ENCODE data around the gene DMD.
A peak's percentile ranks its signal among the peaks of the same experiment; 100 is the strongest.

The DMD gene

DNA sequence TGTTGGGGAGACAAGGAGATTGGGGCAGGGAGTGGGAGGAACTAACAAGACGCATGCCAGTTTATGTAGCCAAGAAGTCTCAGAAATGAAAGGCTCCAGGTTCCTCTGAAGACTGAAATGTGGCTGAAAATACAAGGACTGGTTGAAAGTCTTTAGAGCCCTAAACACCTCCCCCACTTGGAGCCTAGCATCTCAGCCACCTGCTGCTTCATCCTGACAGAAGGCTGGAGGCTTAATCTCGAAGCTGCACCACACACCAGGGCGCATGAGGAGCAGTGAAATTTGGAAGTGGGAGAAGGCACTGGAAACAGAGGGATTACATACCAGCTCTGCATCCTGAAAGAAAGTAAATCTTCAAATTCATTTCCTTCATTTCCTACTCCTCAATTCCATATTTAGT lies 1978.8 kb downstream of the DMD start:
- H3K4me3 ChIP-seq (ENCODE audit: low read depth, low read length): no peak overlapping the region
- no peak for TF ChIP-seq CTCF (IDR thresholded peaks at IDR 0.05; ENCODE audit: insufficient read depth, low read depth, low read length, missing control alignments)
- peak; percentile 11 for DNase-seq (ENCODE audit: low read depth)

- TF ChIP-seq CTCF (IDR thresholded peaks at IDR 0.05; ENCODE audit: insufficient read depth, low read depth, low read length, missing control alignments): no peak
These were observed 1982.4 kb downstream of the DMD start for GRCh38 chrX:31228909-31229308.

DNA sequence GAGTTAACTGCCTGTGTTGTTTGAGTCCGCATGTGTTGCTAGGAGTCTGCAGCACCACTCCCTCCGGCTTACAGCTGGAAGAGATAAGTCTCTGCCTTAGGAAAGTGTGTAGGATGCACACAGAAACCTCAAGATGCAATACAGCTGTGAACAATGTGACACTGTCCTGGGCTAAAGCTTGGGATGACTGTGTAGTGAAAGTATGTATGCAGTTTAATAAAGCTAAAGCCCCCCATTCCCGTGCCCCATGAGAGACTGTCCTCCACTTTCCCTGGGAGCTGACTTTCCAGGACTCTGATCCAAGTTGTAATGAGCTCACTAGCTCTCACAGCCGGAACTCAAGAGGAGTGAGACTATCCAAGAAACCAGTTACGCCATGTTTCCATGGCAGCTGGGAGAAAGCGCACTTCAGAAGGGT lies 1982.9 kb downstream of the DMD start:
- no peak overlapping the region for H3K4me3 ChIP-seq (ENCODE audit: low read depth, low read length)
- no peak for TF ChIP-seq CTCF (IDR thresholded peaks at IDR 0.05; ENCODE audit: insufficient read depth, low read depth, low read length, missing control alignments)
- DNase-seq (ENCODE audit: low read depth): peak; percentile 9

More at GRCh38 chrX:31228909-31229308, 1982.4 kb downstream of the DMD start:
- peak; percentile 69 for DNase-seq (ENCODE audit: low read depth)
- H3K4me3 ChIP-seq (ENCODE audit: low read depth, low read length): no peak overlapping the region

- H3K4me3 ChIP-seq (ENCODE audit: low read depth, low read length): no peak overlapping the region
- TF ChIP-seq CTCF (IDR thresholded peaks at IDR 0.05; ENCODE audit: insufficient read depth, low read depth, low read length, missing control alignments): no peak
- DNase-seq (ENCODE audit: low read depth): no peak
These were observed 1984.1 kb downstream of the DMD start for GRCh38 chrX:31227250-31227649.

DNA sequence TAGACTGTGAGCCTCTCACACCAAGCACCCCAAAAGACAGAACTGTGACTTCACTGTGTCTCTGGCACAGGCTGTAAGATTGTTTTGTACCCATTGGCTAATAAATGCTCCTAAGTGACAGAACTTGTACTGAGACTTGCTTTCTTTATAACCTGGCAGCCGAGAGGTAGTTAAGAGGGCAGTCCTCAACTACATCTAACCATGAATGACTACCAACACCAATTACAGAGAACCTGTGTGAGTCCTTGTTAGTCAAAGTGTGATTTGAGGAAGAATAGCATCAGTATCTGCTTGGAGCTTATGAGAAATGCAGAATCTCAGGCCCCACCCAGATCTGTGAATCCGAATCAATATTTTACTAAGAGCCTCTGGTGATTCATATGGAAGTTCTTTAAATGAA lies 1985.5 kb downstream of the DMD start:
- TF ChIP-seq CTCF (IDR thresholded peaks at IDR 0.05; ENCODE audit: insufficient read depth, low read depth, low read length, missing control alignments): no peak
- no peak for DNase-seq (ENCODE audit: low read depth)
- no peak overlapping the region for H3K4me3 ChIP-seq (ENCODE audit: low read depth, low read length)

GRCh38 chrX:31224381-31225012 lies 1986.9 kb downstream of the DMD start:
- no peak overlapping the region for H3K4me3 ChIP-seq (ENCODE audit: low read depth, low read length)
- TF ChIP-seq CTCF (IDR thresholded peaks at IDR 0.05; ENCODE audit: insufficient read depth, low read depth, low read length, missing control alignments): no peak
- no peak for DNase-seq (ENCODE audit: low read depth)

DNA sequence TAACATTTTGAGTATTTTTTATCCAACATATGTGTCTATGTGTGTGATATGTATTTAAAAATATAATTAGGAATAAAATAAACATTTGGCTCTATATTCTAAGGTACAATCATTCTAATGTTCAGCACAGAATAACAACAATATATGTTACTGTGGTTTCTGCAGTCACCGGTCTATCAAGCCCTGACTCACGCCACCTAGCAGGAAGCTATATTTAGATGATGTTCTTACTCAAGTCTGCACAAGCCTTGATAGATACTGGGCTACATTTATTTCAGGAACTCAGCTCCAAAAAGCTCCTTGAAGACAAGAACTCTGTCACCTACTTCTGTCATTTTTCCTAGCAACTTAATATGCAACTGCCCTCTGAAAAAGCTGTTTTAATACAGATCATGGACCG lies 1987.5 kb downstream of the DMD start:
- peak; percentile 54 for DNase-seq (ENCODE audit: low read depth)
- H3K4me3 ChIP-seq (ENCODE audit: low read depth, low read length): no peak overlapping the region
- no peak for TF ChIP-seq CTCF (IDR thresholded peaks at IDR 0.05; ENCODE audit: insufficient read depth, low read depth, low read length, missing control alignments)
